ENCODE results near the gene EPB41L3.

- TF ChIP-seq CTCF (conservative IDR thresholded peaks at IDR 0.05; ENCODE audit: low read length) (no peak), EZH2phosphoT487 (IDR thresholded peaks at IDR 0.05; ENCODE audit: borderline replicate concordance, low read depth, low read length) (no peak)
These were observed 37.6 kb downstream of the EPB41L3 start for GRCh38 chr18:5506174-5506573.

Measured in OCI-LY7 (cell line).